DMS79 (cell line): ENCODE measurements around the gene GALNT5.
A peak's percentile ranks its signal among the peaks of the same experiment; 100 is the strongest.

Source experiments
- DNase-seq: peaks from one replicate; lab custom pipeline; 2025; lab: John Stamatoyannopoulos, UW

GALNT5 gene

GRCh38 chr2:157292853-157293252, 35.3 kb downstream of the GALNT5 start:
- no peak for DNase-seq

- DNase-seq: no peak
These were observed 39.0 kb downstream of the GALNT5 start for GRCh38 chr2:157296490-157296889.

- DNase-seq: no peak
These were observed 39.5 kb downstream of the GALNT5 start for GRCh38 chr2:157296958-157297357.

- no peak for DNase-seq
These were observed 43.8 kb downstream of the GALNT5 start for GRCh38 chr2:157301307-157301706.

GRCh38 chr2:157302492-157303099, 45.1 kb downstream of the GALNT5 start:
- DNase-seq: peak; percentile 0

GRCh38 chr2:157303612-157304011, 46.1 kb downstream of the GALNT5 start:
- no peak for DNase-seq

- DNase-seq: no peak
These were observed 47.6 kb downstream of the GALNT5 start for GRCh38 chr2:157304811-157305722.

GRCh38 chr2:157305723-157306110, 48.2 kb downstream of the GALNT5 start:
- no peak for DNase-seq

- DNase-seq: no peak
These were observed 49.5 kb downstream of the GALNT5 start for GRCh38 chr2:157307021-157307420.

GRCh38 chr2:157309878-157310277, 52.4 kb downstream of the GALNT5 start:
- DNase-seq: no peak

- DNase-seq: no peak
These were observed 54.2 kb downstream of the GALNT5 start for GRCh38 chr2:157311706-157312105.

- DNase-seq: no peak
These were observed 55.5 kb downstream of the GALNT5 start for GRCh38 chr2:157312866-157313486.

- no peak for DNase-seq
These were observed 58.4 kb downstream of the GALNT5 start for GRCh38 chr2:157315901-157316300.

- no peak for DNase-seq
These were observed 61.4 kb downstream of the GALNT5 start for GRCh38 chr2:157318884-157319283.

GRCh38 chr2:157319795-157320194, 62.3 kb downstream of the GALNT5 start:
- DNase-seq: no peak

- DNase-seq: no peak
These were observed 62.9 kb downstream of the GALNT5 start for GRCh38 chr2:157320409-157320808.

- DNase-seq: no peak
These were observed 64.0 kb downstream of the GALNT5 start for GRCh38 chr2:157321466-157321865.

- no peak for DNase-seq
These were observed 64.9 kb downstream of the GALNT5 start for GRCh38 chr2:157322432-157322831.

- DNase-seq: no peak
These were observed 66.9 kb downstream of the GALNT5 start for GRCh38 chr2:157324331-157324843.

- no peak for DNase-seq
These were observed 68.3 kb downstream of the GALNT5 start, which contains the start of gene ERMN for GRCh38 chr2:157325786-157326185. ERMN (minus strand) TSS chr2:157325824; CDS start chr2:157325642, 182 bp downstream.

- DNase-seq: no peak
These were observed 69.2 kb downstream of the GALNT5 start for GRCh38 chr2:157326698-157327097.

GRCh38 chr2:157327200-157327599, 69.7 kb downstream of the GALNT5 start:
- no peak for DNase-seq
